ENCODE data around the gene P2RX1.

Gene P2RX1

DNA sequence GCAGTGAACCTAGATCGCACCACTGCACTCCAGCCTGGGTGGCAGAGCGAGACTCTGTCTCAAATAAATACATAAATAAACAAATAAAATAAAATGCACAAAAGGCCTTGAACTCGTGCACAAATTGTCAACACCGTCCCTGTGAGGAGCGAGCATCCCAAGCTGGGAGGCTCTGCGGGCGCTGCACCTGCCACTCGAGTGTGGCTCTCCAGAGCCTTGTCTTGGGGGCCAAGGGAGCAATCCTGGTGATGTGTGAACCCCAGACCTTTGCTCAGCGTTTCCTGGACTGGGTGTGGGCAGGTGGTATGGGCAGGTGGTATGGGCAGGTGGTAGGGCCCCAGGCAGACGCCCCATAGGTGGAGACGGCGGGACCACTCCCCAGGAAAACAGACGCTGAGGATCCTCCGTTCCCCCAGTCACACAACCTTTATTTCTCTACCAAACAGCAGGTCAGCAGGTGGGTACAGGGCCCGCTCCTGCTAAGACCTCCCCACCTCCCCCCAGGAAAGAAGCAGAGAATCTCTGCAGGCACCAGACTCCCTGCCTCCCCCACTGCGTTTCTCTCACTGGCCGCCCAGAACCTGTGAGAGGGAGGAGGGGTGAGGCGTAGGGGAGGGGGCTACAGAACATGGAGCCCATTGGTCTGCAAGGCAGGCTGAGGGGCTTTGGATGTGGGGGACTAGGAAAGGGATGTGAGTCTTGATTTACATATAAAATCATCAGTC, 7.4 kb upstream of the P2RX1 start:
- no peak for DNase-seq

DNA sequence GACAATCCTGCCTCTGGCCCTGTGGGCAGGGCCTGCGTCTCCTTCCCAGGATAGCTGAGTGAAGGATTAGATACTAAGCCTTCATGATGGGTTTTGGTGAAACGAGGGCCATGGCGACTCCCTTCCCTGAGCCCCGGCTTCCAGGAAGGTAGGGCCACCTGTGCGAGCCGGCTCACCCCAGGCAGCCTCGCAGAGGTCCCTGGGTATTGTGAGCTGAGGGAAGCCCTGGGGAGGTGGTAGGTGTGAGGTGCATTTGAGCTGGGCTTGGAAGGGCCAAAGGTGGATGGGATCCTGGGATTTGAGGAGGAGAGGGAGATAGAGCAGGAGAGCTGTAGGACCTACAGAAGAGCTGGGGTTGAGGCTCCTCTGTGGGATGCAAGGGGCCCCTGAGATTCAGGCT, 6.5 kb upstream of the P2RX1 start:
- DNase-seq = no peak

DNA sequence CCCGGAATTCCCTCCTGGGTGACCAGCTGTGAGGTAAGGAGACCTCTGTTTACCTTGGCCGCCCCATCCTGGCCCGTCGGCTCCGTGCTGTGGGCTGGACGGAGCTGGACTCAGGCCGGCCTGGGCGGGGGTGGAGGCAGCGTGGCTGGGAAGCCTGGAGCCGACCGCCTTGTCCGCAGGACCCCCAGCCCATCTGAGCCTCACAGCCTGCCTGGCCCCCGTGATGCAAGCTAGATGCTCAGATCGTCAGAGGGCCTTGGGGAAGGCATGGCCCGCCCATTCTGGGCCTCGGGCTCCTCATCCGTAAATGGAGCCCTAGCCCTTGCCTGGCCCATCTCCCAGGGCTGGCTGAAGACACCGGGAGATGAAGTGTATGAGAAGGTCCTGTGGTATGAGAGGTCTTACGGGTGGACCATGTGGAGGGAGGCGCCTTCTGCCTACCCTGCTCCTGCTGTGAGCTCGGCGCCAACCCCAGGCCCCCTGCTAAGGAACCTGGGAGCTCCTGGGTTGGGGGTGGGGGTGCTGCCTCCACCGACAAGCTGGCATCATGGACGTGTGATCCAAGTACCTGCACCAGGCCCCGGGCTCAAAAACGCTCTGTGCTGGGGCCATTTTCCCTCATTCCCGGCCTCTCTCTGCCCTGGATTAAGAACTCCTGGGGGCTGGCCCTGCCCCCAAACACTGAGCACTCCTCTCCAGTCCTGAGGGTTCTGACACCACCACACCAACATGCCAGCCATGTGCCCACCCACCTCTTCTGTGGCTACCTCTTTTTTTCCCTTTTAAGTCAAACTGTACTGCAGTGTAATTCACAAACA, 5.4 kb upstream of the P2RX1 start:
- no peak for DNase-seq

DNA sequence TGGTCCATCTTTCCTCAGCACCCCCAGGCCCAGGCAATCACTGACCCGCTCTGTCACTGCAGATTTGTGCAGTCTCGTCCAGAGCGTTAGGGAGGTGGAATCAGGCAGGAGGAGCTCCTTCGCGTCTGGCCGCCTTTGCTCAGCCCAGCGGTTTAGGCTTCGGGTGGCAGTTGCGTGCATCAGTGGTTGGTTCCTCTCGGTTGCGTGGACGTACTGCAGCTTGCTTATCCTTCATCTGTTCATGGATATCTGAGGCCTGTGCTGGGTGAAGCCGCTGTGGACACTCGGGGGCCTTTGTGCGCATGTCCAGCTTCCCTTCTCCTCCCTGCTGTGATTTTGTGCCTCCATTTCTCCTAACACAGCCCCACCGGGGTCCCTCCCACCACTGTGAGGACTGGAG, 4.7 kb upstream of the P2RX1 start:
- DNase-seq = no peak

DNA sequence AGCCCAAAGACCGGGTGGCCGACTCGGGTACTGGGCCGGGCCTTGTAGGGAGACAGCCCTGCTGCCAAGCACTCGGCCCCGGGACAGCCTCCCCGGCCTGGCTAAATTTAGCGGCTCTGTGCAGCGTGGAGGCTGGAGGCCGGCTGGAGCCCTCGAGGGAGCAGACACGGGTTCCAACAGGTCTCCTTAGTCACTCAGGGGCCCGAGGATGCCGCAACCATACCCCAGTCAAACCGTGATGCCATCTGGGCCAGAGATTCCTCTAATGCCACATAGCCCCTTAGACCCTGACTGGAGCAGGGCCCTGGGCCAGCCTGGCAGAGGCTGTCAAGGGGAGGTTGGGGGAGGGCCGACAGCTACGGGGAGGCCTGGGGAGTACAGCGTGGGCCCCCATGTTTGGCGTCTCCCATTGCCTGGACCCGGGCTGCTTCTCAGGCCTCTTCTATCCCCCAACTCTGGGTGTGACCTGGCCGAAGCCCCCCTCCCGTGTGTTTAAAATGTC, 2.9 kb upstream of the P2RX1 start:
- DNase-seq = no peak

- DNase-seq = no peak
Observed at GRCh38 chr17:3918372-3919122, 2.3 kb upstream of the P2RX1 start.

GRCh38 chr17:3917391-3917931, 1.2 kb upstream of the P2RX1 start:
- no peak for DNase-seq

DNA sequence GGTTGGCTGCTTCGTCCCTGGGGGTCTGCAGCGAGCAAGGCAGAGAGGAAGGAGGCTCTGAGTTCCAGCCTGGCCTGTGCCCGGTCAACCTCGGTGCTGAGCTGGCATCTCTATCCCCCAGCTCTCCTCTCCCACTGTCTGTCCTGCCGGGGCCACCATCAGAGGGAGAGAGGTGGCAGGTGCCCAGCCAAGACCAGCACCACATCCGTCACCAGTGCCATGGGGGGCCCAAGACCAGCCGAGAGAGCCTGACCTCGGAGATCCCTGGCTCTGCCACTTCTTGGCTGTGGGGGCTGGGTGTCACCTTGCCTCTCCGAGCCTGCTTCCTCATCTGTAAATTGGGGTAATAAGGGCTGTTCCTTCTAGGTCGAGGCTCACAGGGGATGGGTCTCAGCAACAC, 560 bp upstream of the P2RX1 start:
- DNase-seq = no peak

GRCh38 chr17:3915581-3915994, 677 bp downstream of the P2RX1 start:
- no peak for DNase-seq

DNA sequence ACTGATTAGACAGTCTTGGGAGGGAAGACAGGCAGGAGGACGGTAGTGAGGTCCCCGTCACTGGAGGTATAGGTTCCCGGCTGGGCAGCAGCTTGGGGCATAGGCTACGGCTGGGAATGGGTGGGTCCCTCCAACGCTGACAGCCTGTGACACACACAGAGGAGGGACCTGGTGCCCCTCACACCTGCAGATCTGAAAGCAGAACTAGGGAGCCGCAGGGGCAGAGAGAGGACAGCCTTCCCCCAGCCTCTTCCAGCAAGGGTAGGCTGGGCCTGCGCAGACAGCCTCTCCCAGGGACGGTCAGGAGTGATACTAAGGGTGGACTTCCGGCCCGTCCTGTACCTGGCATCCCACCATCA, 2.0 kb downstream of the P2RX1 start:
- no peak for DNase-seq

GRCh38 chr17:3913531-3914311, 2.5 kb downstream of the P2RX1 start:
- no peak for DNase-seq

DNA sequence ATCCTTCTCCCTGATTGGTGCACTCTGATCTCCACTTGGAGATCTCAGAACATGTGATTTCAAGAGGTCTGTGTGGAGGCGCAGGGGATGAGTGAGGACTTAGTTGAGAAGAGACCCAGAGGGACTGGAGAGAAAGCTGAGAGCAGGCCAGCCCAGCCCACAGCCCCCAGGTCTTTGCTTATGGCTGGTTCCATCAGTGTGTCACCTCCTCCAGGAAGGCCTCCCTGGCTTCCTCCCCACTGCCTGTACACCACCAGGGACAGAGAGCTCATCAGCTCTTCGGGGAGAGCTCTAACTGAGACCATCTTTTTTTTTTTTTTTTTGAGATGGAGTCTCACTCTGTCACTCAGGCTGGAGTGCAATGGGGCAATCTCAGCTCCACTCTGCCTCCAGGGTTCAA, 3.4 kb downstream of the P2RX1 start:
- DNase-seq = no peak

DNA sequence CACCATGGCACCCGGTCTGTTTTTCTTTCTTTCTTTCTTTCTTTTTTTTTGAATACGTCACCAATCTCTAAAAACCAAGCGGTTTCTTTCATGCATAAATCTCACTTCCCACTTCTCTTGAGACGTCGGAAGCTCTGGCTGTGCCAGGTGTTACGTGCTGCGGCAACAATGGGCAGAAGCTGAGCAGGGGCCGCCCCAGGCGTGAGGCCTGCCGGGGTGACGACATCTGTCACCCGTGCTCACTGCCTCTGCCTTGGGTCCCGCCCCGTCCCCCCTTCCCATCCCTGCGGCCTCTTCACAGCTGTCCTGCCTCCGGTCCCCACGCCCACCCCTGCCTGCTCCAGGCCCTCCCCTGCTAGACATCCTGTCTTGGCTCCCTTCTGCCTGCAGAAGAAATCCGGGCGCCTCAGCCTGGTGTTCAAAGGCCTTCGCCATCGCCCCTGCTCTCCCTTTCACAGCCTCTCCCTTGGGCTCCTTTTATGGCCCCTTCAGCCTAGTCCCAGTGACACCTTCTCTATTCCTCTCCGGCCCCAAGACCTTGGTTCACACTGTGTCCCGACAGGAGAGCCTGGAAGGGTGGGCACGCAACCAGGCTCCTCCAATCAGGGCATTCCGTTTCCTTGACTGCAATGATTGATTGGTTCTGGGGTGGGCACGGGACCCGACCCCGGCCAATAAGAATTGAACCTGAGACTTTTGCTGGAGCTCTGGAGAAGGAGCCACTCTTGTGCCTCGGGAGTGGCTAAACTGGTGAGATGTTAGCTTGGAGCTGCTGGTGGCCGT, 4.8 kb downstream of the P2RX1 start:
- no peak for DNase-seq

- no peak for DNase-seq
Observed at GRCh38 chr17:3910420-3911270, 5.6 kb downstream of the P2RX1 start.

- DNase-seq = no peak
Observed at GRCh38 chr17:3909257-3909656, 7.0 kb downstream of the P2RX1 start.

DNA sequence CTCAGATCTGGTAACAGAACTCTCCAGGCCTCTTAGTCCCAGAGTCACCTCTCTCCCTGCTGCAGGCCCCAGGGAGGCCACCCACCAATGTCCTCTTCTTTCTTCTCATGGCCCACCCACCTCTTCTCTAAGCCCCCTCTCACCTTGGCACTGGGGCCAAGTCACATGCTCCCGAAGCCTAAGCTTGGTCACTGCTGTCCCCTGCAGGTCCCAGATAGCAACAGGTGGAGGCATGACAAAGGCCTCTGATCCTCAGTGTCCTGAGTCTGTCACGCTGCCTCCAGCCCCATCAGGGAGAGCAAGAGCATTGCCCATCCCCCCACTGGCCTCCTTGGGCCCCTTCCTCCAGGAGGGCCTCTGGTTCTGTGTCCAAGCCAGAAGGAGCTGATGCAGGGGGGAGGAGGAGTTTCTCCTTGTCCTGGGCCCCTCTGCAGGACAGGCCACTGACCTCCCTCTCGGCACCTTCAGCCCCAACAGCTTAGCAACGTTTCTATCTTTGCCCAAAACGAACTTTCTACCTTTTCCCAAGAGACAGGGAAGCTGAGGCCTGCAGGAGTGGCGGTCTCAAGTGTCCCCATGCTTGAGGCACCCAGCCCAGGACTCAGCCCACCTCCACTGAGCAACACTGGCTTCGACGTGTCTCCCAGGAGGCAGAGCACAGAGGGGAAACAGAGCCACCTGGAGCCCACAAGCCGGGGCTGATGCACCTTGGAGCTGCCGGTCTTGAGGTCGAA, 8.6 kb downstream of the P2RX1 start:
- no peak for DNase-seq

DNA sequence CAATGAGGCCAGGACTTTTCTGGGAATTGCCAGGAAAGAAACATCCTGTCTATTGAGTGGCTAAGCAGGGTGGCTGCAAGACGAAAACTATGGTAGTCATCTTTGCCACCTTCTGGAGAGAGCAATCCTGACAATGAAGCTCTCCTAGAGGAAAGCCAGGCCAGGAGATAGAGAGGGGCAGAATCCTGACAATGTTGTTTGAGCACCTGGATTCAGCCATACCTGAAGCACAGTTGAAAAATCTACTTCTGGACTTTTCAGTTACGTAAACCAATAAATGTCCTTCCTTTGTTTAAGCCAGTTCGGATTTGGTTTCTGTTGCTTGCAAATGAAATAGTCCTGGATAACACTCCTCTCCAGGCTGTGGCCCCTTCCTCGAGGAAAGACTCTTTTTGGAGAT, 9.4 kb downstream of the P2RX1 start:
- no peak for DNase-seq

- DNase-seq = no peak
Observed at GRCh38 chr17:3905017-3905520, 11.2 kb downstream of the P2RX1 start.

- DNase-seq = no peak
Observed at GRCh38 chr17:3904501-3904900, 11.8 kb downstream of the P2RX1 start.

- DNase-seq = no peak
Observed at GRCh38 chr17:3903881-3904290, 12.4 kb downstream of the P2RX1 start.

All from NCI-H187 treated with DMSO at 0.1 percent for 48 hours (cell line).